Measurements from ENCODE around the gene BRINP2. TPM values are rescaled to one million over a fixed set of nuclear protein-coding genes. Genes with fewer than 3 reads are reported as not detected.
A peak's percentile ranks its signal among the peaks of the same experiment; 100 is the strongest.

BRINP2 gene
- total RNA-seq, 1 donor from 2014 or later = 0.26 TPM

- intact Hi-C loops (cut with micrococcal nuclease) = no loop called here
- Mint-ChIP-seq H3K4me1 (ENCODE audit: low read depth) (no peaks in the 10 kb centered on the region), H3K27ac (no peak overlapping the region), H3K27me3 (ENCODE audit: insufficient read depth) (peaks cover 26% of the 10 kb centered on the region), H3K4me3 (no peak overlapping the region), H3K36me3 (ENCODE audit: low read depth) (no peaks in the 10 kb centered on the region), H3K9me3 (no peaks in the 10 kb centered on the region)
- no peak for DNase-seq (ENCODE audit: low spot score)
Measured at GRCh38 chr1:177174921-177175634, 4.3 kb downstream of the BRINP2 start.

GRCh38 chr1:177181280-177181630 is 10.5 kb downstream of the BRINP2 start:
- intact Hi-C loops (cut with micrococcal nuclease) = loop anchor here (1.0 kb wide), 1 partner anchor 284 kb away; no protein-coding TSS in a partner anchor
- Mint-ChIP-seq H3K4me1 (ENCODE audit: low read depth) (peaks cover 11% of the 10 kb centered on the region), H3K4me3 (peak overlapping the region; percentile 26), H3K36me3 (ENCODE audit: low read depth) (no peaks in the 10 kb centered on the region), H3K27ac (no peak overlapping the region), H3K27me3 (ENCODE audit: insufficient read depth) (peaks cover 23% of the 10 kb centered on the region), H3K9me3 (no peaks in the 10 kb centered on the region)
- no peak for DNase-seq (ENCODE audit: low spot score)

GRCh38 chr1:177181631-177182291 is 11.0 kb downstream of the BRINP2 start:
- H3K9me3 Mint-ChIP-seq = no peaks in the 10 kb centered on the region
- peak overlapping the region; percentile 26 for H3K4me3 Mint-ChIP-seq
- intact Hi-C loops (cut with micrococcal nuclease) = loop anchor here (1.0 kb wide), 1 partner anchor 284 kb away; no protein-coding TSS in a partner anchor
- peaks cover 23% of the 10 kb centered on the region for H3K27me3 Mint-ChIP-seq (ENCODE audit: insufficient read depth)
- peaks cover 11% of the 10 kb centered on the region for H3K4me1 Mint-ChIP-seq (ENCODE audit: low read depth)
- no peak overlapping the region for H3K27ac Mint-ChIP-seq
- peak; percentile 22 for DNase-seq (ENCODE audit: low spot score)
- H3K36me3 Mint-ChIP-seq (ENCODE audit: low read depth) = no peaks in the 10 kb centered on the region

DNA sequence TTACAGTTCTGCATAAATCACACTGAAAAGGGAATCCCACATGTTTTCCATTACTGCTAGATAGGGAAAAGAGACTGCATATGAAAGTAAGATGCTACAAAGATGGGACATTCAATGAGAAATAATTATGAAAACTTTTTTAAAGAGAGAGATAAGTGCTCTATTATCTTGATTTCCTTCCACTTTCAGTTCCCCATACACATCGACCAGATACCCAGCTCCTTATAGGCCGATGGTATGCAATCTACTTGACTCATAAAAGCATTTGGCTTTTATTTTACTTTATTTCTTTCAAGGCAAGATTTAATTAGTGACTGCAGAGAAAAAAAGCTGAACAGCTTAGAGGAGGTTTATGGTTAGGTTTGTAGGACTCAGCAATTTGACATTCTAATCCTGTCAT is 13.1 kb downstream of the BRINP2 start:
- intact Hi-C loops (cut with micrococcal nuclease) = no loop called here
- Mint-ChIP-seq H3K27me3 (ENCODE audit: insufficient read depth) (peaks cover 21% of the 10 kb centered on the region), H3K4me3 (no peak overlapping the region), H3K27ac (no peak overlapping the region), H3K36me3 (ENCODE audit: low read depth) (no peaks in the 10 kb centered on the region), H3K4me1 (ENCODE audit: low read depth) (peaks cover 11% of the 10 kb centered on the region), H3K9me3 (no peaks in the 10 kb centered on the region)
- no peak for DNase-seq (ENCODE audit: low spot score)

- Mint-ChIP-seq H3K4me3 (no peak overlapping the region), H3K27ac (no peak overlapping the region), H3K4me1 (ENCODE audit: low read depth) (peaks cover 11% of the 10 kb centered on the region), H3K9me3 (no peaks in the 10 kb centered on the region), H3K27me3 (ENCODE audit: insufficient read depth) (peaks cover 16% of the 10 kb centered on the region), H3K36me3 (ENCODE audit: low read depth) (no peaks in the 10 kb centered on the region)
- intact Hi-C loops (cut with micrococcal nuclease) = no loop called here
- no peak for DNase-seq (ENCODE audit: low spot score)
Measured at GRCh38 chr1:177185209-177185608, 14.5 kb downstream of the BRINP2 start.

GRCh38 chr1:177186639-177187038 is 15.9 kb downstream of the BRINP2 start:
- Mint-ChIP-seq H3K9me3 (no peaks in the 10 kb centered on the region), H3K27me3 (ENCODE audit: insufficient read depth) (peaks cover 5% of the 10 kb centered on the region), H3K27ac (no peak overlapping the region), H3K4me3 (no peak overlapping the region), H3K36me3 (ENCODE audit: low read depth) (no peaks in the 10 kb centered on the region), H3K4me1 (ENCODE audit: low read depth) (peaks cover 7% of the 10 kb centered on the region)
- intact Hi-C loops (cut with micrococcal nuclease) = no loop called here
- no peak for DNase-seq (ENCODE audit: low spot score)

DNA sequence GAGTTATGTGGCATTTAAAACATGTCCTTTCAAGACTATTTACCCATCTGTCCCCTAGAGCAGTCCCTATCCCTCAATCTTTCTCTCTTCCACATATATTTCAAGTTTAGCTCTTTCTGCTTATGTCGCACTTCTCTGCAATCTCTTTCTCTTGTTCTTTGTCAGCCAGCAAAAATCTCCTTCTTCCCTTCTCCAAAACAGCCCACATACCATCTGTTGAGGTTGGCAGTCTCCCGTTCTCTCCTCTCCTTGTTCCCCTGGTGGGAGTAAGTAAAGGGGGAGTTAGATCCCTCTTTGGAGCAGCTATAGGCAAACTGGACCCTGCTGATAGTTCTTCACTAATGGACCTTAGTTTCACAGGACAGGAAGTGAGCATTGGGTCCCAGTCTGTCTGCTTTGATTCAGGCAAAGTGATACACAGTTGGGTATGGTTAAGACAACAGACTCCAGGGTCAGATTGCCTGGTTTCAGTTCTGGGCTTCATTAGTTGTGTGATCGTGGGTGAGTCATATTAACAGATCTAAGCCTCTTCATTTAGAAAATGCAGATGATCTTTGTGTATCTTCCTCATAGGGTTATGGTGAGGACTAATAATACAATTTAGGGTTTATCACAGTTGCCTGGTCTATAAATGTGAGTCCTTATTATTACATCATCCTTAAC is 19.7 kb downstream of the BRINP2 start:
- Mint-ChIP-seq H3K9me3 (no peaks in the 10 kb centered on the region), H3K27ac (no peak overlapping the region), H3K27me3 (ENCODE audit: insufficient read depth) (peaks cover 2% of the 10 kb centered on the region), H3K36me3 (ENCODE audit: low read depth) (no peaks in the 10 kb centered on the region), H3K4me3 (no peak overlapping the region), H3K4me1 (ENCODE audit: low read depth) (no peaks in the 10 kb centered on the region)
- DNase-seq (ENCODE audit: low spot score) = no peak
- intact Hi-C loops (cut with micrococcal nuclease) = no loop called here

DNA sequence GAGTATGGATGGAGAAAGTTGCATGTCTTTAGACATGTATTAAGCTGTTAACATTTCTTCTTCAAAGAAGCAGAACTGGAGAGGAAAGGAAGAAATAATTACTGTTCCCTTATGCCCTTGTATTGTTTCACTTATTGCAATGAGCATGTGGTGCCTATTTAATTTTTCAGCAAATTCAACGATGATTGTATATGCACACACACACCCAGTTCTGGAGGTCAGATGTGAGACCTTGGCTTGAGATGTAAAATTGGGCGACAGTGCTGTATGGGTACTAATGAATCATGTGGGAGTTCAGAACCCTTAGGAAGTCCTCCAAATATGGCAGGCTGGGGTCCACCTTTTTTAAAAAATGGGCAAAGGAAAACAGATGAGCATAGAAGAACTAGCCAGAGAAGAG is 27.5 kb downstream of the BRINP2 start:
- Mint-ChIP-seq H3K4me1 (ENCODE audit: low read depth) (no peaks in the 10 kb centered on the region), H3K36me3 (ENCODE audit: low read depth) (no peaks in the 10 kb centered on the region), H3K4me3 (no peak overlapping the region), H3K9me3 (no peaks in the 10 kb centered on the region), H3K27ac (no peak overlapping the region), H3K27me3 (ENCODE audit: insufficient read depth) (no peaks in the 10 kb centered on the region)
- intact Hi-C loops (cut with micrococcal nuclease) = no loop called here
- DNase-seq (ENCODE audit: low spot score) = no peak

- DNase-seq (ENCODE audit: low spot score) = no peak
- Mint-ChIP-seq H3K4me1 (ENCODE audit: low read depth) (no peaks in the 10 kb centered on the region), H3K36me3 (ENCODE audit: low read depth) (no peaks in the 10 kb centered on the region), H3K9me3 (peaks cover 3% of the 10 kb centered on the region), H3K4me3 (no peak overlapping the region), H3K27ac (no peak overlapping the region), H3K27me3 (ENCODE audit: insufficient read depth) (no peaks in the 10 kb centered on the region)
- intact Hi-C loops (cut with micrococcal nuclease) = no loop called here
Measured at GRCh38 chr1:177200290-177200689, 29.5 kb downstream of the BRINP2 start.

DNA sequence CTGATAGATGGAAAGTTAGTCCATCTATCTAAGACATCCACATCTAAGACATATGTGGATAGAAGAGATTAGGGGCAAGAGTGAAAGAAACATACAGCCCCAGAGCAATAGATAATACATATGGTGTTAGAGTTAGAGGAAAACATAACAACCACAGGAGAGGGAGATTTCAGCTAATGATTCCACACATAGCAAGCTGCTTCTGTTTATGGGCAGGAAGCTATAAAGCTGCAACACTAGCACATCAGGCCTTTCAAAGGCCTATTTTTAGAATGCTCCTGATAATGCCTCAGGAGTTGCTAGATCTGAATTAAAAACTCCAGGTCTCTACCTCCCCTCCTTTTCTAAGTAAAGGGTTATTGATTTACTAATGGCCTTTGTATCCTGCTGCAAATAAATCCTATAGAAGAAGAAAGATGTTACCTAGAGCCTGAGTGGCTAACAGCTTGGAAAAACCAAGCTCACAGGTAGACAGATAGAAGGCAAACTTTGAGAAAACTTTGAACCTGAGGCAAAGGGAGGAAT is 36.1 kb downstream of the BRINP2 start:
- Mint-ChIP-seq H3K27ac (no peak overlapping the region), H3K4me1 (ENCODE audit: low read depth) (no peaks in the 10 kb centered on the region), H3K9me3 (peaks cover 3% of the 10 kb centered on the region), H3K4me3 (no peak overlapping the region), H3K36me3 (ENCODE audit: low read depth) (no peaks in the 10 kb centered on the region), H3K27me3 (ENCODE audit: insufficient read depth) (no peaks in the 10 kb centered on the region)
- DNase-seq (ENCODE audit: low spot score) = no peak
- intact Hi-C loops (cut with micrococcal nuclease) = no loop called here

DNA sequence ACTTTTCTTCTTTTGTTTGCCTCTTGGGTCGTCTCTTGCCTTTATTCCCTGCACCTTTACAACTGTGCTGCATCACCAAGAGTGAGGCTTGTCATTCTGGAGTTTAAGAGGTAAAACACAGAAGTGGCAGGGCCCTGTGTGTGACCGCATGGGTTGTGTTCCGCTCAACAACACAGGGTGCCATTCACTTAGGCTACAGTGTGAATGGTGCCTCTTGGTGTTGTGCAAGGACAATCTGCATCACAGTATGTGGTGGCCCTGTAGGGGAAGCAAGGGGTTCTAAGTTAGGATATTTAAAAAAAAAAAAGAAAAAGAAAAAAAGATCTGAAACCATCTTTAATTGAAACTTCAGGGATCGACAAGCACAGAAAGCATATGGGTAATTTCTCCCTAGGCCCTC is 38.2 kb downstream of the BRINP2 start:
- intact Hi-C loops (cut with micrococcal nuclease) = no loop called here
- Mint-ChIP-seq H3K4me1 (ENCODE audit: low read depth) (no peaks in the 10 kb centered on the region), H3K27ac (no peak overlapping the region), H3K36me3 (ENCODE audit: low read depth) (no peaks in the 10 kb centered on the region), H3K9me3 (no peaks in the 10 kb centered on the region), H3K4me3 (no peak overlapping the region), H3K27me3 (ENCODE audit: insufficient read depth) (no peaks in the 10 kb centered on the region)
- no peak for DNase-seq (ENCODE audit: low spot score)

DNA sequence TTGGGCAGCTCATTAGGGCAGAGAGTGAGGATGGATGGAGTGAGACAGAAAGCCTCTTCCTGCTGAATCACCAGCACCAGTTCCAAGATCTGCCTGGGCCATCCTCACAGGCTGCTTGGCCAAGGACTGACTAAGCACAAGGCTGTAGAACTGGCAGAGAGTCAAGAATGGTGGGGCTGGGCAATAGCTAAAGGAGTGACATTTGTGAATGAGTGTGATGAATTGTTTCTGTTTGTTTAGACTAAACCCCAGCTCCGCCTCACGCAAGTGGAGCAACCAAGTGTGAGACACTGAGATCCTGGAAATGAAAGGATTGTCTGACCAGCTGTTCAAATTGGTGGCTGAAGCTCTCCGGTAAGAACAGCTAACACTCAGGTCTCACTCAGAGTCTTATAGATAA is 38.6 kb downstream of the BRINP2 start:
- no peaks in the 10 kb centered on the region for H3K9me3 Mint-ChIP-seq

DNA sequence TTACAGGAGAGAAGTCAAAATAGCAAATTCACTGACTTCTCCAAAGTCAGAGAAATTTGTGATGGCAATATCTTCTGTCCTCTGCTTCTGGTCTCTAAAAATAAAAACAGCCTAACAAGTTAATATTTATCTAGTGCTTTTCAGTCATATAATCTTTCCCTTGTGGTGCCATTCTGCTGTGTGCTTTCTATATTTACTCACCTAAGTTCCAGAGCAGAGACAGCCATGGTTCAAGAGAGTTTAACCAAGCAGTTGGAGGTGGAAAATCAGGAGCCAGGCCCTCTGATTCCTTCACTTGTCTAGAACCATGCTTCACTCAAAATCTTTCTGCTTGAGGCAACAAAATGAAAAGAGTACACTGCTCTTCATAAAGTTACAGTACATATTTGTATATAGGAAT is 39.3 kb downstream of the BRINP2 start:
- DNase-seq (ENCODE audit: low spot score) = no peak
- no peak overlapping the region for H3K4me3 Mint-ChIP-seq
- no peaks in the 10 kb centered on the region for H3K4me1 Mint-ChIP-seq (ENCODE audit: low read depth)
- H3K27ac Mint-ChIP-seq = no peak overlapping the region
- intact Hi-C loops (cut with micrococcal nuclease) = no loop called here
- H3K9me3 Mint-ChIP-seq = no peaks in the 10 kb centered on the region
- H3K27me3 Mint-ChIP-seq (ENCODE audit: insufficient read depth) = no peaks in the 10 kb centered on the region
- no peaks in the 10 kb centered on the region for H3K36me3 Mint-ChIP-seq (ENCODE audit: low read depth)

More for the DNA sequence above, 38.6 kb downstream of the BRINP2 start:
- DNase-seq (ENCODE audit: low spot score) = no peak
- no peak overlapping the region for H3K27ac Mint-ChIP-seq
- H3K4me1 Mint-ChIP-seq (ENCODE audit: low read depth) = no peaks in the 10 kb centered on the region
- H3K27me3 Mint-ChIP-seq (ENCODE audit: insufficient read depth) = no peaks in the 10 kb centered on the region
- H3K4me3 Mint-ChIP-seq = no peak overlapping the region
- no peaks in the 10 kb centered on the region for H3K36me3 Mint-ChIP-seq (ENCODE audit: low read depth)
- intact Hi-C loops (cut with micrococcal nuclease) = no loop called here

Measured in activated T-helper 1 cell treated with anti-CD3 and anti-CD28 coated beads, Interleukin-12 subunit alpha, Interleukin-12 subunit beta, Interleukin-2, Interleukin-4 antibody, amounts not matched to agents 30 ng/mL and 10 ng/mL and 1 ng/mL, durations not matched to agents 14 hours and 24 hours and 36 hours (primary cell).